Heart left ventricle (tissue), 13 donors: ENCODE measurements around the gene ZDHHC1.

ENCODE experiments used
- CTCF ChIP-seq, 12 donors: fragments of 200-600 bp; sonication (generic) in 4 of 12; IDR thresholded peaks; one replicate each; pipeline versions ENCODE4 v1.5.0 to v1.8.0; 2018 to 2022; ENCODE audit warnings: antibody characterized with exemption in 12 of 12, mild to moderate bottlenecking in 5 of 12
- POLR2A ChIP-seq, 2 donors: fragments of 450-650 bp; IDR thresholded peaks; one replicate each; pipeline ENCODE4 v1.6.1; 2017; ENCODE audit warnings: antibody characterized with exemption in 2 of 2, mild to moderate bottlenecking in 2 of 2, moderate library complexity in 2 of 2
- donor health status: ischemic (EF 13 %, LVEDD 7.1; RV severe dilation, severe dysfunction).
- donor health status: DM: no; HTN: yes; CAD: no.
- donor health status: DM: no; HTN: no; CAD: no.
- donor health status: ischemic (EF 25% LVEDD 6.9; RV normal size, moderate dysfunction).
- donor health status: ischemic (EF 25% LVEDD 5.7; RV mildly dilated, moderate dysfunction).
- donor health status: ischemic (EF 35%, LVEDD 5.7; RV mildly dilated, moderate dysfunction).
- donor health status: nonischemic (EF 11% LVEDD 7.7; RV severe dilation, severe dysfunction).
- donor health status: DM: yes; HTN: yes; CAD: no.
- donor health status: PGD.
- donor health status: ischemic (EF 29% LVEDD 5.4; RV normal size, mild dysfunction).
- donor health status: nonischemic (EF 23%, LVEDD 6.1; RV moderate dilation, normal function).

- no peak for TF ChIP-seq CTCF (IDR thresholded peaks at IDR 0.05)
- no peak for TF ChIP-seq POLR2A (IDR thresholded peaks at IDR 0.05)
These were observed 6.7 kb upstream of the ZDHHC1 start for GRCh38 chr16:67423015-67423414.
